Muscle layer of colon (tissue), 2 donors: ENCODE measurements around the gene ZNF710.

Experiments used
- H3K27ac ChIP-seq: one replicate; pipeline ENCODE4 v1.7.0; 2013; ENCODE audit warnings: low read depth, mild to moderate bottlenecking, low read length, moderate library complexity
- H3K27me3 ChIP-seq, 2 donors: one replicate each; pipeline ENCODE4 v1.7.0; 2013; ENCODE audit warnings: low read length in 2 of 2, mild to moderate bottlenecking in 2 of 2; ENCODE audit not compliant: insufficient read depth in 2 of 2, control insufficient read depth in 1 of 2
- H3K36me3 ChIP-seq: one replicate; pipeline ENCODE4 v1.7.0; 2013; ENCODE audit warnings: mild to moderate bottlenecking, low read length; ENCODE audit not compliant: insufficient read depth
- H3K4me1 ChIP-seq: one replicate; pipeline ENCODE4 v1.7.0; 2013; ENCODE audit warnings: mild to moderate bottlenecking, low read length; ENCODE audit not compliant: insufficient read depth
- H3K4me3 ChIP-seq, 2 donors: one replicate each; pipeline ENCODE4 v1.7.0; 2013; ENCODE audit warnings: low read length in 2 of 2, low read depth in 1 of 2, mild to moderate bottlenecking in 1 of 2, moderate library complexity in 1 of 2
- H3K9ac ChIP-seq: one replicate; pipeline ENCODE4 v1.7.0; 2013; ENCODE audit warnings: low read length
- H3K9me3 ChIP-seq: one replicate; pipeline ENCODE4 v1.7.0; 2013; ENCODE audit warnings: mild to moderate bottlenecking, low read length
- donor health status: abdominal sarcoma.
- donor health status: Adenocarcinoma of cecum.

Gene ZNF710

GRCh38 chr15:90020936-90021507 is 19.9 kb downstream of the ZNF710 start:
- Histone ChIP-seq H3K36me3 (no peaks in the 10 kb centered on the region), H3K27ac (no peak overlapping the region), H3K27me3 (no peaks in the 10 kb centered on the region), H3K9ac (no peak overlapping the region), H3K9me3 (no peaks in the 10 kb centered on the region), H3K4me1 (peaks cover 7% of the 10 kb centered on the region), H3K4me3 (no peak overlapping the region)

DNA sequence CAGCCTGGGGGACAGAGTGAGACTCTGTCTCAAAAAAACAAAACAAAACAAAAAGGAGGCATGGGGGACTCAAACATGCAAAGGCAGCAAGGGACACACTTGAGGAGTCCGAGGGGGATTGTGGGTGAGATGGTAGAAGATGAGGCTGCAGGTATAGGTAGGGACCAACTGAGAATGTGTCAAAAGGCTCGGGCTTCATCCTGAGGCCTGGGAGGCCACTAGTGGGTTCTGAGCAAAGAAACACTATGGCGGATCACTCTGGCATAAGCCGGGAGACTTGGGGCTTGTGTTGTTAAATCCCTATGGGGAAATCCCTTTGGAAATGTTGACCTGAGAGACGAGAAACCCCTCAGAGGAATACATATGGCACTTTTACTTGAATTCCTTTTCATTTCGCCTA is 21.2 kb downstream of the ZNF710 start:
- peaks cover 7% of the 10 kb centered on the region for H3K4me1 ChIP-seq
- H3K27me3 ChIP-seq: no peaks in the 10 kb centered on the region
- H3K36me3 ChIP-seq: no peaks in the 10 kb centered on the region
- H3K9ac ChIP-seq: no peak overlapping the region
- H3K4me3 ChIP-seq: no peak overlapping the region
- H3K9me3 ChIP-seq: no peaks in the 10 kb centered on the region
- no peak overlapping the region for H3K27ac ChIP-seq

GRCh38 chr15:90022905-90023700 is 22.0 kb downstream of the ZNF710 start:
- H3K27ac ChIP-seq: no peak overlapping the region

GRCh38 chr15:90024406-90024805 is 23.3 kb downstream of the ZNF710 start:
- H3K4me1 ChIP-seq: peaks cover 7% of the 10 kb centered on the region
- no peak overlapping the region for H3K9ac ChIP-seq
- H3K9me3 ChIP-seq: no peaks in the 10 kb centered on the region
- H3K4me3 ChIP-seq: no peak overlapping the region
- H3K36me3 ChIP-seq: peaks cover 6% of the 10 kb centered on the region
- H3K27me3 ChIP-seq: no peaks in the 10 kb centered on the region
- H3K27ac ChIP-seq: no peak overlapping the region

More at GRCh38 chr15:90022905-90023700, 22.0 kb downstream of the ZNF710 start:
- Histone ChIP-seq H3K36me3 (peaks cover under 1% of the 10 kb centered on the region), H3K4me1 (peaks cover 7% of the 10 kb centered on the region), H3K9me3 (no peaks in the 10 kb centered on the region), H3K27me3 (no peaks in the 10 kb centered on the region), H3K4me3 (no peak overlapping the region), H3K9ac (no peak overlapping the region)

- Histone ChIP-seq H3K27ac (no peak overlapping the region), H3K9ac (no peak overlapping the region)
Observed at GRCh38 chr15:90025489-90026033, 24.4 kb downstream of the ZNF710 start.

DNA sequence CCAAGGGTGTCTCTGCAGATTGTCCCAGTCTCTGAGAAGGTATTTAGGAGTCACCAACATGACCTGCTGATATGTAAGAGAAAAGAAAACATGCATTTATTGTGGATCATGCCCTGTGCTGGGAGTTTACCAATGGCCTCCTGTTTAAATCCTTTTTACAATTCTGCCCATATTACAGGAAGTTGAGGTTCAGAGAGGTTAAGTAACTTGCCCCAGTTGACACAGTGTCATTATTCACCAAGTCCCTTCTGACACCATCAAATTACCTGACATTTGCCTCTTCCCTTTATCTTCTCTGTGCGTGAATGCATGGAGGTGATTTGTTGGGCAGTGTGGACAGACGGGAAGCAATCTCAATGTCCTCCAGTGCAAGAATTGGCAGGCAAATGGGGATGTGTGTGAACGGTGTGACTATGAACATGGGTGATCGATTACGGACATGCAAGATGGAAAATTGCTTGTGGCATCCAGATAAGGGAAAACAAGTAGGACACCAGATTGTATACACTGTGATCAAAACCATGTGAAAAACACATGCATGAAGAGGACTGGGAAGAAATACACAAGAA is 27.3 kb downstream of the ZNF710 start:
- H3K4me3 ChIP-seq: no peak overlapping the region
- H3K27me3 ChIP-seq: no peaks in the 10 kb centered on the region
- no peak overlapping the region for H3K9ac ChIP-seq
- peaks cover 6% of the 10 kb centered on the region for H3K36me3 ChIP-seq
- H3K27ac ChIP-seq: no peak overlapping the region
- peaks cover 16% of the 10 kb centered on the region for H3K4me1 ChIP-seq
- no peaks in the 10 kb centered on the region for H3K9me3 ChIP-seq

More at GRCh38 chr15:90025489-90026033, 24.4 kb downstream of the ZNF710 start:
- no peak overlapping the region for H3K4me3 ChIP-seq
- H3K9me3 ChIP-seq: no peaks in the 10 kb centered on the region
- peaks cover 7% of the 10 kb centered on the region for H3K4me1 ChIP-seq
- H3K27me3 ChIP-seq: no peaks in the 10 kb centered on the region
- peaks cover 6% of the 10 kb centered on the region for H3K36me3 ChIP-seq

- no peaks in the 10 kb centered on the region for H3K9me3 ChIP-seq
- no peaks in the 10 kb centered on the region for H3K27me3 ChIP-seq
- peaks cover 6% of the 10 kb centered on the region for H3K36me3 ChIP-seq
- no peak overlapping the region for H3K9ac ChIP-seq
- no peak overlapping the region for H3K4me3 ChIP-seq
- H3K27ac ChIP-seq: no peak overlapping the region
- peaks cover 19% of the 10 kb centered on the region for H3K4me1 ChIP-seq
Observed at GRCh38 chr15:90029024-90029423, 27.9 kb downstream of the ZNF710 start.

GRCh38 chr15:90030376-90030775 is 29.3 kb downstream of the ZNF710 start:
- Histone ChIP-seq H3K4me1 (peaks cover 25% of the 10 kb centered on the region), H3K27me3 (no peaks in the 10 kb centered on the region), H3K9me3 (no peaks in the 10 kb centered on the region), H3K27ac (no peak overlapping the region), H3K9ac (no peak overlapping the region), H3K4me3 (no peak overlapping the region), H3K36me3 (peaks cover 6% of the 10 kb centered on the region)

GRCh38 chr15:90031231-90031791 is 30.2 kb downstream of the ZNF710 start:
- Histone ChIP-seq H3K27me3 (no peaks in the 10 kb centered on the region), H3K4me3 (no peak overlapping the region), H3K27ac (no peak overlapping the region), H3K9ac (no peak overlapping the region), H3K9me3 (no peaks in the 10 kb centered on the region), H3K4me1 (peaks cover 23% of the 10 kb centered on the region), H3K36me3 (peaks cover 6% of the 10 kb centered on the region)

GRCh38 chr15:90033006-90033405 is 31.9 kb downstream of the ZNF710 start:
- Histone ChIP-seq H3K9ac (no peak overlapping the region), H3K9me3 (no peaks in the 10 kb centered on the region), H3K27me3 (no peaks in the 10 kb centered on the region), H3K27ac (no peak overlapping the region), H3K36me3 (peaks cover 6% of the 10 kb centered on the region), H3K4me3 (no peak overlapping the region), H3K4me1 (peaks cover 40% of the 10 kb centered on the region)

GRCh38 chr15:90033448-90033847 is 32.3 kb downstream of the ZNF710 start:
- Histone ChIP-seq H3K27me3 (no peaks in the 10 kb centered on the region), H3K4me1 (peaks cover 42% of the 10 kb centered on the region), H3K9me3 (no peaks in the 10 kb centered on the region), H3K27ac (no peak overlapping the region), H3K4me3 (no peak overlapping the region), H3K36me3 (peaks cover 2% of the 10 kb centered on the region), H3K9ac (no peak overlapping the region)
